Measurements from ENCODE around the gene UMOD. TPM values are rescaled to one million over a fixed set of nuclear protein-coding genes. Genes with fewer than 3 reads are reported as not detected.
A peak's percentile ranks its signal among the peaks of the same experiment; 100 is the strongest.

The UMOD gene
- total RNA-seq, 6 donors from 2014 or later, result not detected

- WGBS, 2 donors, result 66 to 87% methylated on average over 5 of the region's 5 CpGs
- no peak overlapping the region for H3K4me3 ChIP-seq
- no peaks in the 10 kb centered on the region for H3K9me3 ChIP-seq
- H3K4me1 ChIP-seq, result no peaks in the 10 kb centered on the region
- H3K36me3 ChIP-seq, result no peaks in the 10 kb centered on the region
- DNase-seq (no peak), ATAC-seq (ENCODE audit: low FRiP score in 2 of 2) (no peak)
- H3K27me3 ChIP-seq, result no peaks in the 10 kb centered on the region
- H3K27ac ChIP-seq, result no peak overlapping the region
- TF ChIP-seq CTCF (IDR thresholded peaks at IDR 0.05), result no peak
- TF ChIP-seq POLR2AphosphoS5 (IDR thresholded peaks at IDR 0.05), result no peak
- no peak for TF ChIP-seq POLR2A (IDR thresholded peaks at IDR 0.05)
- TF ChIP-seq EP300 (IDR thresholded peaks at IDR 0.05), result no peak
Observed at GRCh38 chr16:20302389-20302788, 50.1 kb downstream of the UMOD start.

- WGBS, 2 donors, result 70 to 72% methylated on average over 5 of the region's 5 CpGs
- ATAC-seq (ENCODE audit: low FRiP score in 2 of 2), result no peak
- H3K27me3 ChIP-seq, result no peaks in the 10 kb centered on the region
- H3K4me1 ChIP-seq, result no peaks in the 10 kb centered on the region
- no peak overlapping the region for H3K27ac ChIP-seq
- no peaks in the 10 kb centered on the region for H3K9me3 ChIP-seq
- no peak for TF ChIP-seq POLR2AphosphoS5 (IDR thresholded peaks at IDR 0.05)
- TF ChIP-seq CTCF (IDR thresholded peaks at IDR 0.05), result no peak
- TF ChIP-seq EP300 (IDR thresholded peaks at IDR 0.05), result no peak
- no peak for TF ChIP-seq POLR2A (IDR thresholded peaks at IDR 0.05)
- no peaks in the 10 kb centered on the region for H3K36me3 ChIP-seq
- no peak overlapping the region for H3K4me3 ChIP-seq
- no peak for DNase-seq
Observed at GRCh38 chr16:20301840-20302239, 50.7 kb downstream of the UMOD start.

- Histone ChIP-seq H3K36me3 (no peaks in the 10 kb centered on the region), H3K27me3 (no peaks in the 10 kb centered on the region), H3K4me3 (no peak overlapping the region), H3K4me1 (no peaks in the 10 kb centered on the region), H3K9me3 (no peaks in the 10 kb centered on the region), H3K27ac (no peak overlapping the region)
- DNase-seq (peak in 1 of 2 donors; percentile 37), ATAC-seq (ENCODE audit: low FRiP score in 2 of 2) (peak; percentile 52 to 80)
- TF ChIP-seq EP300 (IDR thresholded peaks at IDR 0.05) (no peak), CTCF (IDR thresholded peaks at IDR 0.05) (peak; percentile 20 to 56 (median 41))
- WGBS, 2 donors, result 23 to 25% methylated on average over 16 of the region's 16 CpGs
Observed at GRCh38 chr16:20300312-20301097, 52.0 kb downstream of the UMOD start.

- DNase-seq, result no peak
- 70 to 81% methylated on average over 5 of the region's 5 CpGs for WGBS, 2 donors
- no peak for TF ChIP-seq CTCF (IDR thresholded peaks at IDR 0.05)
- TF ChIP-seq EP300 (IDR thresholded peaks at IDR 0.05), result no peak
- no peak for TF ChIP-seq POLR2AphosphoS5 (IDR thresholded peaks at IDR 0.05)
- no peak for TF ChIP-seq POLR2A (IDR thresholded peaks at IDR 0.05)
- Histone ChIP-seq H3K27me3 (no peaks in the 10 kb centered on the region), H3K4me1 (no peaks in the 10 kb centered on the region), H3K4me3 (no peak overlapping the region), H3K27ac (no peak overlapping the region), H3K9me3 (no peaks in the 10 kb centered on the region), H3K36me3 (no peaks in the 10 kb centered on the region)
- no peak for ATAC-seq (ENCODE audit: low FRiP score in 2 of 2)
Observed at GRCh38 chr16:20298452-20298851, 54.1 kb downstream of the UMOD start.

Measured in upper lobe of left lung (tissue), 6 donors.